ENCODE data around the gene ATP6V1B1.

Gene ATP6V1B1

DNA sequence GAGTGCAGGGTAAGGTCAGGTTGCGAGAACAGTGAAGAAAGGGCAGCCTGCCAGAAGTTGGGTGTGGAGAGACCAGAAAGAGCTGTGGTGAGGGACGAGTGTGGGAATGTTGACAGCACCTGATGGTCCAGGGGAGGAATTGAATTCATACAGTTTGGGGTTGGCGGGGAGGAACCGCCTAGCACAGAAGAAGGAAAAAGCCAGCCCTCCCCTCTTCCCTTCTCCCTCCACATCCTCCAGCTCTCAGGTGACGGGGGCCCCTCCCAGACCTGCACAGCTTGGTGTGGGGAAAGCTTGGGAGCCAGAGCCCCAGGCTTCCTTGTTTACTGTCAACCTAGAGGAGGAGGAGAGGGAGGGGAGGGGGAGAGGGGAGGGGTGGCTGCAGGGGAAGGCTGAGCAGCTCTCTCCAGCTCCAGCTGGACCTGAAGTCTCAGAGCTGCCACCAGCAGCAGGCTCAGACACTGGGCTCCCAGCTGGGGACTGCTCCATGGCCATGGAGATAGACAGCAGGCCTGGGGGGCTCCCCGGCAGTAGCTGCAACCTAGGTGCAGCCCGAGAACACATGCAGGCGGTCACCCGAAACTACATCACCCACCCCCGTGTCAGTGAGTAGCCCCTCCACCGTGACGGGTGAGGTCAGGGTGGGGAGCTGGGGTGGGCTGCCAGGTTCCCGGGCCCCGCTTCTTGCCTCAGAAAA, at the start of gene ATP6V1B1:
TSS of gene ATP6V1B1 (plus strand) at position 433 of the 697 bp plus-strand sequence. CDS start at position 488, 55 bp downstream.
- no peak for DNase-seq

DNA sequence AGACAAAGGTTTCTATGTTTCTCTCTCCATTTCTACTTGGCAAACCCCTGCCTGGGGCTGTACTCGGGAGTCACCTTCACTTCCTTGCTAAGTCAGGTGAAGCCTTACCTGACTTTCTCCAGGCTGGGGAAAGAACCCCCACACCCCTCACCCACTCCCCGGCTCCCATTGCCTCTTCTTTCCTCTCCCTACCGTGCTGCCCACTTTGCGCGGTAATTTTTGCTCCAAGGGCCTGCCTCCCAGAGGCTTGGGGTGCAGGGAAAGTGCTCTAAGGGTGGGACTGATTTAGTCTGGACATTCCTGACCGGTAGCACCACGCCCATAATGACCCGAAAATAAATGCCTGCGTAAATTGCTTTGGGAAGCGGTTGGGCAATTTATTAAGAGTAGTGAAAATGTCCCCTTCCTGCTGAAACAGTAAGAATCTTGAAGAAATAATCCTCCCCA, 49.1 kb upstream of the ATP6V1B1 start:
- no peak for DNase-seq

DNA sequence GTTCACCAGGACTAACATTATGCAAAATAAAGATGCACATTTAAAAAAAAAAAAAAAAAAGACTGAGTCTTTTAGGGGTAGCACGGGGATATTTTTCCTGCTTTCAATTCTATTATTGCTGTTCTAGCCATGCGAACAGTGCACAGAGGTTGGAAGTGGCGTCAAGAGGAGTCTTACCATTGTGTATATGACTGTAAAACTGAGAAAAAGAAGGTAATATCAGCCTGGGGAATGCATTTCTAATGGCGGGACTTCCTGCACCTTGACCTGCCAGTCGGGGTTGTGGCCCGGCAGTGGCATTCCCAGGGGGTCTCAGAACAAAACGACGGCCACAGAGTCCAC, 48.5 kb upstream of the ATP6V1B1 start:
- DNase-seq, result no peak

DNA sequence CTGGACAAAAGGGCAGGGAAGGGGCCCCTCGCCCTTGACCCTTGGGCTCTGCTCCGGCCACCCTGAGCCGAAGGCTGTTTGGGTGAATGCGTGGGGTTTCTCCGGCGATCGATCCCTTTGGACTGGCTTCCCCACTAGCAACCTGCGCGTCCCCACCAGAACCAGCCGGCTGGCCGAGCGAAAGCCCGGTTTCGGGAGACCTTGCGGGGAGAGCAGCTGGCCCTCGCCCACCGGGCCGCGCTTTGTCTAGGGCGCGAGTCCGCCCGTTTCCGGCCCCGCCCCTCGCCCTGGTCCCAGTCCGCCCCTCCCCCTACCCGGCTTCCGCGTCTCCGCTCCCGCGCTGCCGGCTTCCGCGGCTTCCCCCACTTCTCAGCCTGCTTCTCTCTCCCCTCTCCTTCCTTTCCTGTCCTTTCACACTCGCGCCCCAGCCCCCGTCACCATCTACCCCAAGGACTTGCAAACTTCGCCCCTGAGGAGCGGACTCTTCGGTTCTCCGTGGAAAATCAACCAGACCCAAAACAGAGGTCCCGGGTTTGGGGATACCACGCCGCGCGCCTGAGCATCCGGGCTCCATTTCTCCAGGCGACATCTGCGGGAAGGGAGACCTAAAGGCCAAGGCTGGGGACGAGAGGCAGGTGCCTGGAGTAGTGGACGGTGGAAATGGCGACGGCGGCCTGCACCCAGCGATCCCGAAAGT, 48.0 kb upstream of the ATP6V1B1 start:
- no peak for DNase-seq

DNA sequence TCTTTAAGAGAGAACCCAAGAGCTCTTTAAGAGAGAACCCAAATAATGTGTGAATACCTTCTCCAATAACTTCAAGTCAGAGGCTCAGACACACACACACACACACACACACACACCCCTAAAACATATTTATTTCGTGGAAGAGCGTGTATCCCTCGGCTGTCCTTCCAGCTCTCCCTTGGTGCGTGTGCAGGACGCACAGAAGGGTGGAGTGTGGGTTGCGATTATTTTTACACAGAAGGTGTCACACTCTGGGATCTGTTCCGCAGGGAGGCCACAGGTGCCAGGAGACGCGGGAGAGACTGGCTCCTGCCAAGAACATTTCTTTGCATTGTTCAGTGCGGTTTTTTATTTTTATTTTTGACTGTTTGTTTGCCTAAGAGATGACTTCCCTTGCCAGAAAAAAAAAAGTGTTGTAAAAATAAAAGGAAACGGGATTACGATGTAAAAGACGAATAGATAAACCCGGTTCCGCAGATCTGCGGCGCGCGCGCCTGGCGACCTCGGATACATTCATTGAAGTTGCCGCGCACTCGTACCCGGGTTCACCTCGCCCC, 47.3 kb upstream of the ATP6V1B1 start:
- no peak for DNase-seq

DNA sequence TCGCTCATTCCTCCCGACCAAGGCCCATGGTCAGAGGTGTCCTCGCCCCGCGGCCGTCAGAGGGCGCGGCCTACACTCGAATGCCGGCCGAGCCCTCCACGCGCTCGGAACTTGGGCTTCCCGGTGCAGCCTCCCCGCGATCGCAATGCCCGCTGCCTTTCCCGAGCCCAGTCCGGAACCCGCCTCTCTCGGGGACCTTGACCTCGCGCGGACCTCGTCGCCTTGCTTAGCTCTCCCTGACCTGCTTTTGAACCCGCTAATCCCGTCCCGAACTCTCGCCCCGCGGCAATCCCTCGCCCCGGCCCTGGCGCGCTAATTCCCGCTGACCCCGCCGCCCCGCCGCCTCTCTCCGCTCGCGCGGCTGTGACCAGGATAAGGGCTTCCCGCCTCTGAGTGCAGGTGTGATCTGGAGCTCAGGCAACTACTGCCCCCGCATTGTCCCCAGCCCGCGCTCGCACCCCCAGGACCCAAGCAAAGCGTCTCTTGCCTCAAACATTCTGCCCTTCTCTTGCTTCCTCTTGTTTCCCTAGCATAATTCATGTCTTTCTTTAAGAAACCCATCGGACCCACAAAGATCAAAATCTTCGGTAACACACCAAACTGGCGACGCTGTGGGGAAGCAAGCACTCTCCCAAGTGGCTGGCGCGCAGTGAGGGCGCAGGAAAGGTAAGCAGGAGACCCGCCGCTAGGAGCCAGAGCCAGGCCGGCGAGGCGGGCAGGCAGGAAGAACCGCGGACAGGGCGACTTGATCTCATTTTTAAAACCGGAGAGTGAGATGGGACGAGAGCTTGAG, 46.6 kb upstream of the ATP6V1B1 start:
- no peak for DNase-seq

DNA sequence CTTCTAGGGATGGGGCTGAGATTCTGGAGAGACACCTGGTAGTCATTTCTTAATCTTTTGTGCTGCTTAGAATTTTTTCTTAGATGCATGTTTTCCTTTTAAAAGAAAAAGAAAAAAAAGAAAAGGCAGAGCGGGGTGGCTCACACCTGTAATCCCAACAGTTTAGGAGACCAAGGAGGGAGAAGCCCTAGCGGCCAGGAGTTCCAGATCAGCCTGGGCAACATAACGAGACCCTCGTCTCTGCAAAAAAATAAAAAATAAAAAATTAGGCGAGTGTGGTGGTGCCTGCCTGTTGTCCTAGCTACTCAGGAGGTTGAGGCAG, 46.0 kb upstream of the ATP6V1B1 start:
- DNase-seq, result no peak

DNA sequence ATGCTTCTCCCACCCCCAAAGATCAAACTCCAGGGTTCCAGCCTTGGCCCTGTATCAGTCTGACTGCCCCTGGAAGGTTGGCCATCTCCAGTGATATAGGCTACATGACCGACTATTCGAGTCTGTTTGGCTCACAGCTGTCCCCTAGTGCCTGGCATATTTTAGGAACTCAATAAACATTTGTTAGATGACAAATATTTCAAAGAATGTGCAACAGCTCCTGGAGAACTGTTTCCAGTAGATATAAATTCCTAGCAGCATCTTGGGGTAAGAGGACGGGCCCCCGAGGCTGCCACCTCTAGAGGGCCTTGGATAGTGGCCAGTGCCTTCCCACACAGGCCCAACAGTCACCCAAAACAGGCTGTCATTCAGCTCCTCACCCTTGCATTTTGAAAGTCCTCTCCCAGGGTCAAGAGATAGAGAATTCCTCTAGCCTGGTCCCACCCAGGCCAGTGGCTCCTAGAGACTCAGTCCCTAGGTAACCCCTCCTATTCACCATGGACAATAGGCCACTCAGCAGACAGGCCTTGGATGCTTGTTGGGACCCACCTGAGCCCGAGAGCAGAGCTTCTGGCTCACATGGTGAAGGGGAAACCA, 45.1 kb upstream of the ATP6V1B1 start:
- DNase-seq, result no peak

DNA sequence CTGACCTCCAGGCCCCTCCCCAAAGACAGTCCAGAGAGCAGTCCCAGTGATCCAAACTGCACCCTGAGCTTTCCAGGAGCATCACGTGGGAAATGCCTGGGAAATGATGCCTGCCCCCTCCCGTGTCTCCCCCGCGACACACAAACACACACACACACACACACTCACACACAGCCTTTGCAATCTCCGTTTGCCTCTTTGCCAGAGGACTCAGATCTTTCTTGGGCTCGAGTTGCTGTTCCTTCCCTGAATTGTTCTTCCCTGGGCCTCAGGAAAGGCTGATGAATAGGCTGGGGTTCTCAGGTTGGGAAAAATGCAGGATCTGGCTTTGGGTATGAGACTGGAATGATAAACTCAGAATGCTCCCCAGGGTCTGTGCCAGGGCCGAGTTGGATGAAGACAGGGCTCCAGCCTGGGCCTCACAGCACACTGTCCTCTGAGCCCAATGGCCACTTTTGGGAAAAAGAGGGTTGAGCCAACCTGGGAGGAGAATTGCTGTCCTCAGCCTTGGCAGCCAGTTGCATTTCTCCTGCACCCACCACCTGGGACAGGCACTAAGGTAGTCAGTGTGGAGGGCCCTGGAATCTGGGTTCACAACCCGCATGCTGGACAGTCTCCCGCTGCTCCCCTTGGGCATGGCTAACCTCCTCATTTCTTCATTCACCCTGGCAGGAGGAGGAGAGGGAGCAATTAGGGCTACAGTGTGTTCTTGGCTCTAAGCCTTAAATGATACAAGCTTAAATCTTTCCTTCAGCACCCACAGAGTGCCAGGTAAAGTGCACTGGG, 43.9 kb upstream of the ATP6V1B1 start:
- no peak for DNase-seq

DNA sequence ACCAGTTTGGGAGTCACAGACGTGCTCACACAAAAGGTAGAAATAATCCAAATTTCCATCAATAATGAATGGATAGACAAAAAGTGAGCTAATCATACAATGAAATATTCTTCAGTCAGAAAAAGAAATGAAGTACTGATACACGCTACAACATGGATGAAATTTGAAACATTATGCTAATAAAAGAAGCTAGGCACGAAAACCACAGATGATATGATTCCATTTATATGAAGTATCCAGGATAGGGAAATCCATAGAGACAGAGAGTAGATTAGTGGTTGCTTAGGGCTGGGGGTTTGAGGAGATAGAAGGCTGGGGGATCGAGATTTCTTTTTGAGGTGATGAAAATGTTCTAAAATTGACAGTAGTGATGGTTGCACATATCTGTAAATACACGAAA, 43.0 kb upstream of the ATP6V1B1 start:
- DNase-seq, result no peak

DNA sequence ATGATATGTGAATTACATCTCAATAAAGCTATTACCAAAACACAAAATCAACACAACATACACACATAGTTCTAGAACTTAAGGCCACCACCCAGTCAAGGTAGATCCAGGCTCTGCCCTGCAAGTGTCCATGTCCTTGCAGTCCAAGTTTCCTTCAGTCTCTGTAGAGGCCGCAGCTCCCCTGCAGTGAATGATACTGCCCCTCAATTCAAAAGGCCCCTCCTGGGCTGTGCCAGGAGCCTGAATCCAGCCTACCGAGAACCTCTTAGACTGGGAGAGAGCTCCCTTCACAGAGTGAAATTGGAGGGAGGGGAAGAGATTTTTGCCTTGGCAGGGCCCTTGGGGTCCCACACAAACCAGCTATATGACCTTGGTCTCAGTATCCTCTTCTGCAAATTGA, 42.5 kb upstream of the ATP6V1B1 start:
- DNase-seq, result no peak

DNA sequence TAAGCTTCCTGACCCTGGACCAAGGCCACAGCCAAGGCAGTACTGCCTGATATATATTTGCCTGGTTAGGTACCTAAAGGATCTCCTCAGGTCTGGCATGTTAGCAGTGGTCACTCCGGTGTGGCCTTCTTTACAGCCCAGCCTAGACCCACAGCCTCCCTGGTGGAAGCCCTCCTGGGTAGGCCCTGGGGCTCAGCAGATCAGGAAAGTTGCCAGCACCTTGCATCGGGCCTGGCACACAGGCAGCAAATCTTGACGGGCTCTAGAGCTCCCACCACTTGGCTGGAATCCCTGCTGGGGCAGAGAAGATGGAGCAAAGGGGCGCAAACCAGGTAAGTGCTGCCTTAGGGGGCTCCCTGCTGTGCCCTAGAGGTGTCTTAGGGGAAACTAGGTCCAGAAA, 40.9 kb upstream of the ATP6V1B1 start:
- DNase-seq, result no peak

DNA sequence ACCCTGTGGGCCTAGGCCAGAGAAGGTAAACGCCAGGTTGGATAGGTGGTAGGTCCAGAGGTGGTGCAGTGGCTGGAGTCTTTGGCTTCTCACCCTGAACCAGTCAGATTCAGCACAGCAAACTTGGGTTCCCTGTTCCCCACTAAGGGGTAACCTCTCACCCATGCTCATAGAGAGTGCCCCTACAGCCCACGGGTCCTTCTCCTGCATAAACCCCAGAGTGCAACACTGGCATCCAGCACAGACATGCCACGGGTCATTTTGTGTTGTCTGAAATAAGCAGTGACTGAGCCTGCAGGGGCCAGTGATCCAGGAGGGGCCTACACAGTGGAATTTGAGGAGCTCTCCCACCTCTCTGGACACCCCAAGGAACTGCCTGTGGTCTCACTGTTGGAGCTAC, 40.5 kb upstream of the ATP6V1B1 start:
- DNase-seq, result no peak

DNA sequence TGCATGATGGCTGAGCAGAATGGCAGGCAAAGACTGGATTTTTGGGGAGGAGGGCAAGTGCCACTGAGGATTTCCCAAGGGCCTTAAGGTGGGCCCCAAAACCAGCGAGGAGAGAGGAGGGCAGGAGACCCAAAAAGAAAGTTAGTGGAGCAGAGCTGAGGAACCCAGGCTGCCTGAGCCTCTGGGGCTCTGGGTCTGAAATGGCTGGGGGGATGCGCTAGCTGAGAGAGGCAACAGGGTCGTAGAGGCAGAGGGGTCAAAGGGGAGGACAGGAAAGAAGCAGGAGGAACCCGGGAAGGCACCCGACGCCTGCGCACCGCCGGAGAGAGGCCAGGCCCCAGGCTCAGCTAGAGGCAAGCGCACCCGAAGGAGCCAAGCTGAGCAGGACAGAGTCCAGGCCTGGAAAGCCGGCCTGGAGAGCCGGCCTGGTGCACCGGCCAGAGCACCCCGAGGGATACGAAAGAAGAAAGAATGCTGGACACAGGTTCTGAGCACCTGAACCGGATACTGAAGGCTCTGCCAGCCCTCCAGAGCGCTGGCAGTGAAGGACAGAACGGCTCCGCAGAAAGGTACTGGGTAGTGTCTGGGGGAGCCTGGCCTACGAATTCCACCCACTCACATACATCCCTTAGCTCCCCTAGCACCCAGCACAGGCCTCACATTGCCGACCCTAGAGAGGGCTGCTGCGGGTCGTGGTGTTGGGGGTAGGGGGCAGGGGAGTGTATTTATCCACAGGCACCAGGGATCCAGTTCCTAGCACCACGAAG, 39.5 kb upstream of the ATP6V1B1 start:
- DNase-seq, result no peak

DNA sequence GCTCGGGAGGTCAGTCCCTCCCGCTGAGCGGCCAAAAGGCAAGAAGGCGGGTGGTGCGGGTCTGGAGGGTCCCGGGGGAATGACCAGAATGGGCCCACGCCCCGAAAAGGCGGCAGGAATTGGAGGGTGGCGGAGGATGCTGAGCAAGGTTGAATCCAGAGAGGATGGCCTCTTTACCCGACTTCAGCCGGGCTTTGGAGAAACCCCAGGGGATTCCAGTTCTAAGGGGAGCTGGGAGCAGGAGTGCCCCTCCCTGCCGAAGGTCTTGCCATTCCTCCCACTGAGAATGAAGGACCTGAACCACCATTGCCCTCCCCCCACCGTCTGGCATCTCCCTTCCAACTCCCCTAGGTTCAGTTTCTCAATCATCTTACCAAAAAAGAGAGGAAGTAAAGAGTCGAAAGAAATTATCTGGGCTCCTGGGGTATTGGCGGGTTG, 38.9 kb upstream of the ATP6V1B1 start:
- DNase-seq, result no peak

DNA sequence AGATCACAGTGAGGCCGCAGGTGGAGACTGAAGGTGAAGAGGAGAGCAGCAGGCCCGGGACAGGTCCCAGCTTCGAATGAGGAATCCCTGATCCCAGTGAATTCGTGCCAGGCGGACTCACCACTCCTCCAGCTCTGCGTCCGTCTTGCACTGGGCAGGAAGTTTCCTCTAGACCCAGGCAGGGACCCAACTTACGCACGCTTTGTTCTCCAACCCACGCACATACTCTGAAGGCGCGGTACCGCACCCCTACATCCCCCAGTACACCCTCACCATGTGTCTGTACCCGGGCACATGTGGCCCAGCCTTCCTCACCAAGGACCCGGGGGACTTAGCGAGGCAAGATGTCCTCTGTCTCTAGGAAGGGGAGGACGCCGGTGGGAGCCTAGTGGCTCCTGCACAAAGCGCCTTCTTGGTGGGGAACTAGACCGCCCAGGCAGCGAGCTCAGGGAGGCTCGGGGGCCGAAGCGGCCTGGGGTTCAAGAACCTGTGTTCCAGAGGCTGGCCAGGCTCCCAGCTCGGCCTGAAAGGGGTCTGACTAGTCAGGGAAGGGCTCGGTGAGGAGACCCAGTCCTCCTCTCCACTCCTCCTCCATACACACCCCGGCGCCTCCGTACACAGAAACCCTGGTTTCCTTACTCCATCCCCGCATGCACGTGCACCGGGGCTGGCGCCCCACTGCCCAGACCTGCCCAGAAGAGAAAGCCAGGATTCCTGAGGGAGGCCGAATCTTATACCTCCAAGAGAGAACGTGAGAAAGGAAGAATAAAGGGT, 38.3 kb upstream of the ATP6V1B1 start:
- no peak for DNase-seq

DNA sequence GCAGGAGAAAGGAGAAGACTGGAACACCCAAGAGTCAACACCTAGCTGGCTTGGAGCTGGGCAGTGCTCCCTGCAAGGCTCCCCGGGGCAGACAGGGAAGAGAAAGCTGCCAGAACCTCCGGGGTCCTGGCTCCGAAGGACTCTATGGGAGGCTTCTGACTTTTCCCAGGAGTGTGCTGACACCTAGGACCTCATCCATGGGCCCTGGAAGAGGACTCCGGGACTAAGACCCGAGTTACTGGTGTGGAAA, 37.8 kb upstream of the ATP6V1B1 start:
- no peak for DNase-seq

DNA sequence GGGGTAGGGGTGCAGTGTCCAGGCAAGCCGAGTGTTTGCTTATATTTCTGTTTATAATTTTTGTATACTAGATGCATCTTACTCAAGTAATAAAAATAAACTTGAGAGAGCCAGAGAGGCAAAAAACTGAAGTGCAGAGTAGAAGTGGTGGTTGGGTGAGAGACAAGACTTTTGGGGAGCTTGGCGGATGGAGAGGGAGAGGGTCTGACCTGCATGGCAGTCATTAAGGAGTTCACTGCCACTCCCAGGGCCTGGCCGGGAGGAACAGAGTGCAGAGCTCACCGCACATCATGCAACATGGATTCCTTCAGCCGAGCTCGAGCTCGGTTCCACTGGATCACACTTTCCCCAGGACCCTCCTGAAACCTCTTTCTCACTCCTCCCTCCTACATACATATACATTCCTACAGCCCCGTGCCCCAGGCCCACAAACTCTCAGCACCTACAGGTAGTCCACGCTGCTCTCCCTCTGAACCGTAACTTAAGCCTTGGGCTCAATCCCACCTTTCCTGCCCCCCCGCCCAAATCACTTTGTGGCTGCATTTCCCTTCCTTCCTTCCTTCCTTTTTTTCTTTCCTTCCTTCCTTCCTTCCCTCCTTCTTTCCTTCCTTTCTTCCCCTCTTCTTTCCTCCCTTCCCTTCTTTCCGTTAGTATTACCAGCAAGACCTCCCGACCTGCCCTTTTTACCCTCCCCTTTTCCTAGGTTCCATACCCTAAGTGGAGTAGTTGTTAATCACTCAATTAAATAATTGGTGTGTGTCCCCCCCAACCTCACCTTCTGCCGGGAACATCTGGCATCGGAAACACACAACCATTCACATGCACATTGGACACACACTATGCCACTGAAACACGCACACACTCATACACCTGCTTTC, 37.1 kb upstream of the ATP6V1B1 start:
- no peak for DNase-seq

DNA sequence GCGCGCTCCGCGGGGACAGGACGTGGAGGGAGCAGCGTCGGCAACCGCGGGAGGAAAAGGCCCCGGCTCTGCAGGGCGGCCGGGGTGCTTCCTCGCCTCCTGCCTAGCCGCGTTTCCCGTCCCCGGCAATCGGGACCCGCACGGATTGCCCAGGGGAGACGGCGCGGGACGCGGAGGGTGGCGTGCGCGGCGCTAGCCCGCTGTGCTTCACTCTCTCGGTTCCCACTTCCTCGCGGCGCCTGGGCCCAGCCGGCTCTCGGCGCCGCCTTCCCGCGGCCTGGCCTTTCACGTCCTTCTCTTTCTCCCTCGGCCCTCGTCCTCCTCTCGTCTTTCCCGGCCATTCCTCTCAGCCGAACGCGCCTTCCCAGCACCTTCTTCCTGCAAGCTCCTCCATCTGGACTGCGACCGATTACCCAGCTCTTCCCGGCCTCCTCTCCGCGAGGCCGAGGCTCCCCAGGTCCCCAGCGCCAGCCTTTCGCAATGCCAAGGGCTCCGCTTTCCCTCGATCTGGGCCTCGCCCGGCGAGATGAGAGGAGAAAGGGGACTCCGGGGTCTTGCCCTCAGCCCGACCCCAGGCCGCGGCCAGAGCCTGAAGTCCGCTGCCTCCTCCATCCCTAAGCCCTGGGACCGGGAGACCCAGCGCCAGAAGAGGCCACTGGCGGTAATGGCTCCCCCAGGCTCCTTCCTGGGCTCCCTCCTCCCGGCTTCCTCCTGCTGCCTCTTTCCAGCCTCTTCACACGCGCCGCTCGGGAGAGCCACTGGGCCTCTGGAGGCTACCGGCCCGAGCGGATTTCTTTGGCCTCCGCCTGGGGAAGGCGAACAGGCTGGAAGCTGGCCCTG, 34.3 kb upstream of the ATP6V1B1 start:
- no peak for DNase-seq

Data from activated CD4-positive, CD25-positive, alpha-beta regulatory T cell treated with anti-CD3 and anti-CD28 coated beads, Interleukin-2, amount 50 U/mL, for 72 hours (primary cell).